AG04450 (cell line): ENCODE measurements around the gene HJV. TPM values are rescaled to one million over a fixed set of nuclear protein-coding genes. Genes with fewer than 3 reads are reported as not detected.

Source experiments
- CTCF ChIA-PET: fragments of 300-600, 350-600 bp; formaldehyde crosslinking; extraction: SDS; loops from one replicate; lab custom pipeline; 2022; ENCODE audit warnings: antibody characterized with exemption, inconsistent platforms; lab: Charles Lee
- POLR2A ChIA-PET: fragments of 350-600 bp; formaldehyde crosslinking; extraction: SDS; loops from one replicate; lab custom pipeline; 2021; ENCODE audit warnings: antibody characterized with exemption, inconsistent platforms; lab: Yijun Ruan, JAX
- DNase-seq: peaks from one replicate; pipeline ENCODE4 v3.0.0-alpha.2; 2011; ENCODE audit warnings: low read depth, low spot score
- H3K27ac ChIP-seq: one replicate; pipeline ENCODE4 v1.5.1; 2012; ENCODE audit warnings: low read depth, low read length, control low read depth
- H3K27me3 ChIP-seq: one replicate; pipeline ENCODE4 v1.6.0; 2012; ENCODE audit warnings: low read length; ENCODE audit not compliant: control insufficient read depth, insufficient read depth
- H3K4me3 ChIP-seq: 2 replicates; pipeline ENCODE4 v1.5.1; 2011; ENCODE audit warnings: mild to moderate bottlenecking, low read depth, low read length, control low read depth
- H3K9me3 ChIP-seq: 2 replicates; pipeline ENCODE4 v1.5.1; 2012; ENCODE audit warnings: low read length; ENCODE audit not compliant: control insufficient read depth, insufficient read depth
- CTCF ChIP-seq: IDR thresholded peaks from 2 replicates; pipeline ENCODE4 v1.5.1; 2011; ENCODE audit warnings: low read depth, low read length, control low read depth, inconsistent platforms
- polyA plus RNA-seq: library from polyadenylated mRNA; depleted of rRNA; stranded (reverse); fragments of >200 nt; gene quantifications from 2 replicates; pipeline ENCODE4 v1.2.3, GENCODE V29; 2011

HJV gene
- polyA plus RNA-seq, 1 experiment, result not detected

GRCh38 chr1:146020058-146021049, 1.2 kb downstream of the HJV start:
- POLR2A ChIA-PET, result no interaction called here
- Histone ChIP-seq H3K4me3 (no peak overlapping the region), H3K9me3 (no peaks in the 10 kb centered on the region; the same call in 1 of the 2 replicates), H3K27me3 (peaks cover 36% of the 10 kb centered on the region), H3K27ac (no peak overlapping the region)
- no peak for TF ChIP-seq CTCF
- no peak for DNase-seq
- CTCF ChIA-PET, result interaction anchor here (1.3 to 4.7 kb wide), 4 partner anchors 12 to 43 kb away, joined by 5 to 22 read pairs (median 14); no protein-coding TSS in a partner anchor

- no peak for TF ChIP-seq CTCF
- ChIA-PET CTCF (interaction anchor here (0.8 to 4.7 kb wide), 3 partner anchors 12 to 42 kb away, joined by 4 to 22 read pairs (median 5); no protein-coding TSS in a partner anchor), POLR2A (no interaction called here)
- peaks cover 36% of the 10 kb centered on the region for H3K27me3 ChIP-seq
- H3K4me3 ChIP-seq, result no peak overlapping the region
- no peak for DNase-seq
- H3K9me3 ChIP-seq, result no peaks in the 10 kb centered on the region; the same call in 1 of the 2 replicates
- no peak overlapping the region for H3K27ac ChIP-seq
Measured at GRCh38 chr1:146019231-146020057, 2.1 kb downstream of the HJV start.

GRCh38 chr1:146016891-146017290, 4.6 kb downstream of the HJV start:
- H3K4me3 ChIP-seq, result no peak overlapping the region
- no peak for DNase-seq
- POLR2A ChIA-PET, result interaction anchor here (0.6 kb wide), 1 partner anchor 132 kb away, joined by 3 read pairs; no protein-coding TSS in a partner anchor
- CTCF ChIA-PET, result interaction anchor here (0.5 to 2.2 kb wide), 8 partner anchors 10 to 171 kb away, joined by 3 to 18 read pairs (median 7); partner anchors contain the start of genes ITGA10 and NUDT17
- no peak overlapping the region for H3K27ac ChIP-seq
- peaks cover 30% of the 10 kb centered on the region for H3K27me3 ChIP-seq
- no peaks in the 10 kb centered on the region; the same call in 1 of the 2 replicates for H3K9me3 ChIP-seq
- TF ChIP-seq CTCF, result no peak

- ChIA-PET POLR2A (interaction anchor here (0.6 kb wide), 1 partner anchor 168 kb away, joined by 3 read pairs; the partner anchor contains the start of gene NUDT17), CTCF (interaction anchor here (0.6 to 5.1 kb wide), 11 partner anchors 8 to 182 kb away, joined by 3 to 70 read pairs (median 5); partner anchors contain the start of genes ANKRD34A, NUDT17 and POLR3GL)
- Histone ChIP-seq H3K9me3 (no peaks in the 10 kb centered on the region), H3K27me3 (peaks cover 3% of the 10 kb centered on the region), H3K4me3 (no peak overlapping the region), H3K27ac (no peak overlapping the region)
- TF ChIP-seq CTCF, result no peak
- no peak for DNase-seq
Measured at GRCh38 chr1:146013559-146013922, 8.0 kb downstream of the HJV start.
